GM23338 (cell line): ENCODE results near the gene ALX3.
"Not testable (repeated sequence)": the region's sequence is repeated elsewhere in the genome, so short reads cannot be mapped to it uniquely, and the experiment has no call there.

ENCODE experiments used
- CREB1 ChIP-seq: fragments of 250-450 bp; sonication (Bioruptor Pico); IDR thresholded peaks from 2 replicates; pipeline ENCODE4 v1.5.0; 2020; ENCODE audit warnings: low read depth, mild to moderate bottlenecking, moderate library complexity
- CTCF ChIP-seq, 2 experiments: fragments of 200-600 bp in 1 of 2; sonication (generic) in 1 of 2; conservative IDR thresholded peaks; 2 replicates each; pipeline versions ENCODE4 v1.5.1 to v1.6.1; 2016 to 2017; ENCODE audit warnings: antibody characterized with exemption in 2 of 2, low read depth in 2 of 2, mild to moderate bottlenecking in 2 of 2, moderate library complexity in 1 of 2
- EZH2 ChIP-seq: fragments of 200-600 bp; sonication (generic); IDR thresholded peaks from one replicate; pipeline ENCODE4 v1.8.0; 2017; ENCODE audit warnings: antibody characterized with exemption, mild to moderate bottlenecking, low read depth; ENCODE audit not compliant: unreplicated experiment
- EZH2phosphoT487 ChIP-seq: fragments of 200-600 bp; sonication (generic); IDR thresholded peaks from one replicate; pipeline ENCODE4 v1.8.1; 2018; ENCODE audit warnings: antibody characterized with exemption; ENCODE audit not compliant: unreplicated experiment
- JUNB ChIP-seq: IDR thresholded peaks from one replicate; pipeline ENCODE4 v1.6.1; 2016; ENCODE audit warnings: antibody characterized with exemption; ENCODE audit not compliant: unreplicated experiment
- NANOG ChIP-seq: IDR thresholded peaks from 2 replicates; pipeline ENCODE4 v1.6.1; 2016; ENCODE audit warnings: antibody characterized with exemption, borderline replicate concordance
- POLR2AphosphoS5 ChIP-seq: IDR thresholded peaks from 2 replicates; pipeline ENCODE4 v1.6.1; 2016; ENCODE audit warnings: antibody characterized with exemption, low read depth
- REST ChIP-seq: IDR thresholded peaks from one replicate; pipeline ENCODE4 v1.6.1; 2018; ENCODE audit warnings: antibody characterized with exemption; ENCODE audit not compliant: unreplicated experiment
- ZNF331 ChIP-seq: fragments of 250-450 bp; sonication (Bioruptor Pico); IDR thresholded peaks from 2 replicates; pipeline ENCODE4 v1.5.0; 2020; ENCODE audit warnings: low read depth, mild to moderate bottlenecking, moderate library complexity

GRCh38 chr1:110079995-110080394 is 9.5 kb upstream of the ALX3 start:
- TF ChIP-seq CTCF (conservative IDR thresholded peaks at IDR 0.05; ENCODE audit: low read depth in 2 of 2); EZH2; REST; CREB1 (CRISPR knock-in tag); POLR2AphosphoS5; NANOG; JUNB; EZH2phosphoT487; ZNF331 (CRISPR knock-in tag): not testable (repeated sequence)
